Measurements from ENCODE around the gene MACROD2.
"Not testable (repeated sequence)": the region's sequence is repeated elsewhere in the genome, so short reads cannot be mapped to it uniquely, and the experiment has no call there.

- TF ChIP-seq, protein P1, sequence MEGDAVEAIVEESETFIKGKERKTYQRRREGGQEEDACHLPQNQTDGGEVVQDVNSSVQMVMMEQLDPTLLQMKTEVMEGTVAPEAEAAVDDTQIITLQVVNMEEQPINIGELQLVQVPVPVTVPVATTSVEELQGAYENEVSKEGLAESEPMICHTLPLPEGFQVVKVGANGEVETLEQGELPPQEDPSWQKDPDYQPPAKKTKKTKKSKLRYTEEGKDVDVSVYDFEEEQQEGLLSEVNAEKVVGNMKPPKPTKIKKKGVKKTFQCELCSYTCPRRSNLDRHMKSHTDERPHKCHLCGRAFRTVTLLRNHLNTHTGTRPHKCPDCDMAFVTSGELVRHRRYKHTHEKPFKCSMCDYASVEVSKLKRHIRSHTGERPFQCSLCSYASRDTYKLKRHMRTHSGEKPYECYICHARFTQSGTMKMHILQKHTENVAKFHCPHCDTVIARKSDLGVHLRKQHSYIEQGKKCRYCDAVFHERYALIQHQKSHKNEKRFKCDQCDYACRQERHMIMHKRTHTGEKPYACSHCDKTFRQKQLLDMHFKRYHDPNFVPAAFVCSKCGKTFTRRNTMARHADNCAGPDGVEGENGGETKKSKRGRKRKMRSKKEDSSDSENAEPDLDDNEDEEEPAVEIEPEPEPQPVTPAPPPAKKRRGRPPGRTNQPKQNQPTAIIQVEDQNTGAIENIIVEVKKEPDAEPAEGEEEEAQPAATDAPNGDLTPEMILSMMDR (conservative IDR thresholded peaks at IDR 0.05; ENCODE audit: low read depth, low read length), result not testable (repeated sequence)
- TF ChIP-seq, protein P2, sequence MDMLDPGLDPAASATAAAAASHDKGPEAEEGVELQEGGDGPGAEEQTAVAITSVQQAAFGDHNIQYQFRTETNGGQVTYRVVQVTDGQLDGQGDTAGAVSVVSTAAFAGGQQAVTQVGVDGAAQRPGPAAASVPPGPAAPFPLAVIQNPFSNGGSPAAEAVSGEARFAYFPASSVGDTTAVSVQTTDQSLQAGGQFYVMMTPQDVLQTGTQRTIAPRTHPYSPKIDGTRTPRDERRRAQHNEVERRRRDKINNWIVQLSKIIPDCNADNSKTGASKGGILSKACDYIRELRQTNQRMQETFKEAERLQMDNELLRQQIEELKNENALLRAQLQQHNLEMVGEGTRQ (IDR thresholded peaks at IDR 0.05; ENCODE audit: low read depth, low read length), result not testable (repeated sequence)
- not testable (repeated sequence) for TF ChIP-seq POLR2A (IDR thresholded peaks at IDR 0.05; ENCODE audit: low read depth, low read length); MXI1 (IDR thresholded peaks at IDR 0.05; ENCODE audit: borderline replicate concordance, low read depth, low read length); SMC3 (IDR thresholded peaks at IDR 0.05; ENCODE audit: low read depth, low read length); CEBPB (IDR thresholded peaks at IDR 0.05; ENCODE audit: low read depth, low read length); RAD21 (IDR thresholded peaks at IDR 0.05; ENCODE audit: low read length)
Measured at GRCh38 chr20:15198017-15198416, 1202.7 kb downstream of the MACROD2 start.

Data from IMR-90 (cell line).